Measurements from ENCODE around the gene NME1.

Gene NME1

GRCh38 chr17:51197754-51198153, 44.4 kb downstream of the NME1 start:
- no peak for DNase-seq

GRCh38 chr17:51200295-51200694, 46.9 kb downstream of the NME1 start:
- DNase-seq = no peak

- no peak for DNase-seq
These were observed 47.5 kb downstream of the NME1 start for GRCh38 chr17:51200846-51201245.

- no peak for DNase-seq
These were observed 50.5 kb downstream of the NME1 start for GRCh38 chr17:51203838-51204237.

Measured in NCI-H2029 treated with DMSO at 0.1 percent for 48 hours (cell line).